Transverse colon (tissue), 4 donors: ENCODE measurements around the gene BMERB1. TPM values are rescaled to one million over a fixed set of nuclear protein-coding genes. Genes with fewer than 3 reads are reported as not detected.

Experiments
- DNase-seq: peaks from one replicate; pipeline ENCODE4 v3.0.0-alpha.2; 2019
- H3K27ac ChIP-seq, 4 donors: fragments of 200-600 bp; sonication (generic); 2 replicates each; pipeline ENCODE4 v1.5.1; 2016 to 2018; ENCODE audit warnings: inconsistent platforms in 4 of 4
- H3K27me3 ChIP-seq: fragments of 200-600 bp; sonication (generic); 2 replicates; pipeline ENCODE4 v1.5.1; 2017; ENCODE audit warnings: inconsistent platforms
- H3K36me3 ChIP-seq, 4 donors: fragments of 200-600 bp; sonication (generic); 2 replicates each; pipeline ENCODE4 v1.5.1; 2017 to 2019; ENCODE audit warnings: inconsistent platforms in 4 of 4
- H3K4me1 ChIP-seq, 4 donors: fragments of 200-600 bp; sonication (generic); 2 replicates each; pipeline ENCODE4 v1.5.1; 2017 to 2020; ENCODE audit warnings: inconsistent platforms in 4 of 4
- H3K4me3 ChIP-seq, 4 donors: fragments of 200-600 bp; sonication (generic); 1 replicate in 1 of 4; 2 replicates in 3 of 4; pipeline versions ENCODE4 v1.5.1 to v1.6.1; 2017 to 2019; ENCODE audit warnings: inconsistent platforms in 4 of 4
- H3K9me3 ChIP-seq, 2 donors: fragments of 200-600 bp; sonication (generic); 2 replicates each; pipeline ENCODE4 v1.5.1; 2017 to 2019; ENCODE audit warnings: inconsistent platforms in 2 of 2
- CTCF ChIP-seq, 5 experiments: fragments of 200-600 bp in 3 of 5; fragments of 450-650 bp in 2 of 5; sonication (generic) in 3 of 5; IDR thresholded peaks; 1 replicate in 2 of 5; 2 replicates in 3 of 5; pipeline ENCODE4 v1.5.1; 2016 to 2017; ENCODE audit warnings: antibody characterized with exemption in 5 of 5, inconsistent platforms in 3 of 5, mild to moderate bottlenecking in 2 of 5, moderate library complexity in 1 of 5
- EP300 ChIP-seq: sonication (generic); formaldehyde crosslinking; IDR thresholded peaks from one replicate; pipeline ENCODE4 v1.6.1; 2017; ENCODE audit warnings: antibody characterized with exemption, low read depth
- POLR2A ChIP-seq: fragments of 450-650 bp; IDR thresholded peaks from one replicate; pipeline ENCODE4 v1.6.1; 2016; ENCODE audit warnings: antibody characterized with exemption, mild to moderate bottlenecking, moderate library complexity
- POLR2AphosphoS5 ChIP-seq, 3 donors: sonication (generic); formaldehyde crosslinking; IDR thresholded peaks; one replicate each; pipeline ENCODE4 v1.6.1; 2016; ENCODE audit warnings: antibody characterized with exemption in 3 of 3
- WGBS, 2 donors: methylation state at CpG; one replicate each; pipeline ENCODE4 v1.1.5; 2018; ENCODE audit warnings: low coverage in 1 of 2; 5-methylcytosine and 5-hydroxymethylcytosine counted together
- in situ Hi-C, 4 donors: fragments of 200-750 bp; cut with MboI; loops; one replicate each; pipeline versions ENCODE4 v1.15.0 to v1.15.1; 2017; ENCODE audit warnings: low sequenced_read_pairs in 3 of 4, low pct_ligation_motif_present in 1 of 4, low pct_unique_long_range_greater_than_20kb in 1 of 4
- intact Hi-C: fragments of 100-400 bp; cut with DNase I; formaldehyde crosslinking; loops from one replicate; pipeline ENCODE4 v1.15.1; 2023; ENCODE audit warnings: low total_unique reads
- total RNA-seq, 4 donors: library from RNA; depleted of rRNA; stranded (reverse); fragments of >200 nt; gene quantifications; one replicate each; pipeline ENCODE4 v1.1.0, GENCODE V29; 2016

Gene BMERB1
- total RNA-seq, 4 donors from 2014 or later, result 8.6 to 65.1 (median 14.1) TPM

GRCh38 chr16:15620611-15621195 is 186.3 kb downstream of the BMERB1 start:
- Histone ChIP-seq H3K4me1 (no peaks in the 10 kb centered on the region), H3K9me3 (no peaks in the 10 kb centered on the region), H3K27me3 (no peaks in the 10 kb centered on the region), H3K4me3 (no peak overlapping the region), H3K27ac (no peak overlapping the region), H3K36me3 (peaks cover 0 to 83% (median 34%) of the 10 kb centered on the region in 4 donors)
- no peak for DNase-seq
- TF ChIP-seq EP300 (no peak), CTCF (IDR thresholded peaks at IDR 0.05) (no peak)
- intact Hi-C loops, result no loop called here
- in situ Hi-C loops, result no loop called here
- WGBS, 2 donors, result 76 to 91% methylated on average over 6 of the region's 6 CpGs

- no peak overlapping the region for H3K4me3 ChIP-seq
- in situ Hi-C loops (no loop called here), intact Hi-C loops (no loop called here)
- no peak for TF ChIP-seq POLR2A
- TF ChIP-seq EP300, result no peak
- TF ChIP-seq POLR2AphosphoS5 (IDR thresholded peaks at IDR 0.05), result no peak
- no peak for TF ChIP-seq CTCF (IDR thresholded peaks at IDR 0.05)
- no peaks in the 10 kb centered on the region for H3K4me1 ChIP-seq
- H3K27me3 ChIP-seq, result no peaks in the 10 kb centered on the region
- H3K27ac ChIP-seq, result no peak overlapping the region
- 87 to 91% methylated on average over 1 to 4 of the region's 4 CpGs for WGBS, 2 donors
- H3K36me3 ChIP-seq, result peaks cover 0 to 78% (median 31%) of the 10 kb centered on the region in 4 donors
- DNase-seq, result no peak
- H3K9me3 ChIP-seq, result no peaks in the 10 kb centered on the region
Observed at GRCh38 chr16:15621456-15621855, 187.1 kb downstream of the BMERB1 start.

- H3K4me3 ChIP-seq, result no peak overlapping the region
Observed at GRCh38 chr16:15621889-15622288, 187.5 kb downstream of the BMERB1 start.

GRCh38 chr16:15631730-15632409 is 197.5 kb downstream of the BMERB1 start:
- Histone ChIP-seq H3K27me3 (no peaks in the 10 kb centered on the region), H3K27ac (no peak overlapping the region), H3K4me3 (no peak overlapping the region), H3K9me3 (no peaks in the 10 kb centered on the region), H3K4me1 (peaks cover 0 to 6% (median 2%) of the 10 kb centered on the region in 4 donors), H3K36me3 (peaks cover 0 to 66% (median 31%) of the 10 kb centered on the region in 4 donors)
- in situ Hi-C loops (no loop called here), intact Hi-C loops (no loop called here)
- WGBS, 2 donors, result 92 to 97% methylated on average over 1 to 2 of the region's 2 CpGs
- no peak for TF ChIP-seq CTCF (IDR thresholded peaks at IDR 0.05)
- TF ChIP-seq POLR2AphosphoS5 (IDR thresholded peaks at IDR 0.05), result no peak
- TF ChIP-seq POLR2A, result no peak
- no peak for TF ChIP-seq EP300
- DNase-seq, result no peak

More at GRCh38 chr16:15621889-15622288, 187.5 kb downstream of the BMERB1 start:
- TF ChIP-seq POLR2A (no peak), EP300 (no peak), POLR2AphosphoS5 (IDR thresholded peaks at IDR 0.05) (no peak), CTCF (IDR thresholded peaks at IDR 0.05) (no peak)
- no peaks in the 10 kb centered on the region for H3K9me3 ChIP-seq
- intact Hi-C loops, result no loop called here
- no peak for DNase-seq
- 78 to 95% methylated on average over 5 to 8 of the region's 8 CpGs for WGBS, 2 donors
- H3K27me3 ChIP-seq, result no peaks in the 10 kb centered on the region
- in situ Hi-C loops, result no loop called here
- no peak overlapping the region for H3K27ac ChIP-seq
- peaks cover 0 to 74% (median 29%) of the 10 kb centered on the region in 4 donors for H3K36me3 ChIP-seq
- H3K4me1 ChIP-seq, result no peaks in the 10 kb centered on the region
